ENCODE data around the gene MTHFR.
"Not testable (repeated sequence)": the region's sequence is repeated elsewhere in the genome, so short reads cannot be mapped to it uniquely, and the experiment has no call there.

MTHFR gene

GRCh38 chr1:11833497-11833896 is 27.7 kb upstream of the MTHFR start:
- no peak for DNase-seq (ENCODE audit: low read depth in 2 of 2)

GRCh38 chr1:11831945-11832725 is 26.4 kb upstream of the MTHFR start:
- no peak for DNase-seq (ENCODE audit: low read depth in 2 of 2)

GRCh38 chr1:11828511-11828910 is 22.7 kb upstream of the MTHFR start:
- DNase-seq (ENCODE audit: low read depth in 2 of 2): no peak

- no peak for DNase-seq (ENCODE audit: low read depth in 2 of 2)
Measured at GRCh38 chr1:11826946-11827345, 21.2 kb upstream of the MTHFR start.

- no peak for DNase-seq (ENCODE audit: low read depth in 2 of 2)
Measured at GRCh38 chr1:11825131-11825530, 19.4 kb upstream of the MTHFR start.

DNA sequence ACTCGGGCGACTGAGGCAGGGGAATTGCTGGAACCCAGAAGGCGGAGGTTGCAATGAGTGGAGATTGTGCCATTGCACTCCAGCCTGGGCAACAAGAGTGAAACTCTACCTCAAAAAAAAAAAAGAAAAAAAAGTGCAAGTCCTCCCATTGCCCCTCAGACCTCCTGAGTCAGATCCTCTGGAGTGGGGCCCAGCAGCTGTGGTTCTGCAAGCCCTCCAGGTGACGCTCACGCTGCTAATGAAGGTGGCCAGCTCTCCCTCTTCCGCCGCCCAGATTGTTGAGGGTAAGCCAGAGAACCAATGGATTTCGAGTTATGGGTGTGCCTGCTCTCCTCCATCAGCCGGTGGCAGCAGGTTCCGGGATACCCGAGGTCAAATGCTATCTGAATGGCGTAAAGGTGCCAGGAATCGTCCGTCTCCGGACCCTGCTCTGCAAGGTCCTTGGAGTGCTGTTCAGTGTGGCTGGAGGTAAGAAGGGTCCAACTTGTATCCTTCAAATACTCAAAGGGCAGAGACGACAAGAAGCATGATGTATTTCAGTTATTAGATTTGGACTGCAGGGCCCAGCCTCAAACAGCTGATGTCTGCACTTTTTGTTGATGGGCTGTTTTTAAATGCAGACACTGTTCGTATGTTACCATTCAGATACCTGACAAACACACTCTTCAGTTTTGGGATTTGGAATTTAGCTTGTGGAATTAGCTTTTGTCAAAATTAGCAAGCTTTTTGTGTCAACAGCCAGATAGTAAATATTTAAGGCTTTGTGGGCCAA is 17.8 kb upstream of the MTHFR start:
- DNase-seq (ENCODE audit: low read depth in 2 of 2): no peak

- no peak for DNase-seq (ENCODE audit: low read depth in 2 of 2)
Measured at GRCh38 chr1:11822091-11822490, 16.3 kb upstream of the MTHFR start.

GRCh38 chr1:11817192-11817591 is 11.4 kb upstream of the MTHFR start:
- no peak for DNase-seq (ENCODE audit: low read depth in 2 of 2)

- no peak for DNase-seq (ENCODE audit: low read depth in 2 of 2)
Measured at GRCh38 chr1:11813021-11813420, 7.3 kb upstream of the MTHFR start.

GRCh38 chr1:11807133-11807532 is 1.4 kb upstream of the MTHFR start:
- no peak for DNase-seq (ENCODE audit: low read depth in 2 of 2)

GRCh38 chr1:11806307-11806936 is 658 bp upstream of the MTHFR start:
- DNase-seq (ENCODE audit: low read depth in 2 of 2): no peak

GRCh38 chr1:11804666-11805421 is 920 bp downstream of the MTHFR start:
- DNase-seq (ENCODE audit: low read depth in 2 of 2): no peak

GRCh38 chr1:11803924-11804665 is 1.7 kb downstream of the MTHFR start:
- DNase-seq (ENCODE audit: low read depth in 2 of 2): not testable (repeated sequence)

GRCh38 chr1:11802973-11803885 is 2.5 kb downstream of the MTHFR start:
- peak; percentile 55 for DNase-seq (ENCODE audit: low read depth in 2 of 2)

- DNase-seq (ENCODE audit: low read depth in 2 of 2): no peak
Measured at GRCh38 chr1:11802616-11802972, 3.2 kb downstream of the MTHFR start.

DNA sequence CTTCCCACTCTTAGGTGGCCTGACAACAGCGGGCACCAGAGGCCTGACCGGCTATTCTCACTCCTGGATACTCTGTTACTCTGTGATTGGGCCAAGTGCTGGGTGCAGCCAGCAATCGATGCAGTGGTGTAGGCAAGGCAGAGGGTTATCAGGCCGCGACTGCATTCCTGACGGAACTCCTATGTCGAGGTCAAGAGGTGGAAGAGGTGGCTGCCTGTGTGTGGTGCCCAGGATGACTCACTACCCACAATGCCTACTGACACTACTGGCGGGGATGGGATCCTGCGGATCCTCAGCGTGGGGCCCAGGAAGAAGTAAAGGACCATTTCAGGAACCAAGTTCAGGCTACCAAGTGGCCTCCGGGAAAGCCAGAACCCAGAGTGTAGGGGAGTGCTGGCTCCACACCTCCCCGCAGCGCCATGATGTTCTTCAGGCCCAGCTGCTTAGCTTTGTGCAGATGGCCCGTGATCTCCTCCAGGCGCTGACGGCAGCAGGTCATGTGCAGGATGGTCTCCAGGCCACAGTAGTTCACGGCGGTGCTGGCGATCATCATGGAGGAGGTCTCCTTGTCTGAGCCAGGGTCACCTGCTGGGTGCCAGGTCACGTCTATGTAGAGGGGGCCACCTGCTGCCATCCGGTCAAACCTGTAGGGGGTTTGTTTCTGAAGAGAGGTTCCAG is 4.9 kb downstream of the MTHFR start:
- no peak for DNase-seq (ENCODE audit: low read depth in 2 of 2)

GRCh38 chr1:11800391-11800755 is 5.4 kb downstream of the MTHFR start:
- no peak for DNase-seq (ENCODE audit: low read depth in 2 of 2)

GRCh38 chr1:11799896-11800295 is 5.9 kb downstream of the MTHFR start:
- DNase-seq (ENCODE audit: low read depth in 2 of 2): no peak

- DNase-seq (ENCODE audit: low read depth in 2 of 2): no peak
Measured at GRCh38 chr1:11799099-11799498, 6.7 kb downstream of the MTHFR start.

Data from stimulated activated CD8-positive, alpha-beta memory T cell treated with anti-CD3 and anti-CD28 coated beads, Interleukin-15, amount 100 ng/mL, for 4 hours (primary cell).